Femur (tissue), 1 donor: ENCODE data around the gene LAMA5.

Experiments used
- DNase-seq: peaks from one replicate; pipeline ENCODE4 v3.0.0-alpha.2; 2017

The LAMA5 gene

GRCh38 chr20:62367136-62367632 is at the start of gene LAMA5:
Gene LAMA5, minus strand, starts transcription at chr20:62367312. Its CDS starts 67 bp downstream, at chr20:62367245.
- DNase-seq, result peak; percentile 65

GRCh38 chr20:62415354-62416111 is 48.4 kb upstream of the LAMA5 start:
- DNase-seq, result no peak

- DNase-seq, result no peak
Measured at GRCh38 chr20:62413896-62414481, 46.9 kb upstream of the LAMA5 start.

GRCh38 chr20:62413025-62413570 is 46.0 kb upstream of the LAMA5 start:
- DNase-seq, result no peak

- DNase-seq, result no peak
Measured at GRCh38 chr20:62412194-62413024, 45.3 kb upstream of the LAMA5 start.

GRCh38 chr20:62411479-62412193 is 44.5 kb upstream of the LAMA5 start:
- DNase-seq, result no peak

- DNase-seq, result no peak
Measured at GRCh38 chr20:62410746-62411478, 43.8 kb upstream of the LAMA5 start.

GRCh38 chr20:62409931-62410745 is 43.0 kb upstream of the LAMA5 start:
- DNase-seq, result no peak

- no peak for DNase-seq
Measured at GRCh38 chr20:62409086-62409853, 42.2 kb upstream of the LAMA5 start.

- no peak for DNase-seq
Measured at GRCh38 chr20:62408640-62409039, 41.5 kb upstream of the LAMA5 start.

GRCh38 chr20:62408055-62408454 is 40.9 kb upstream of the LAMA5 start:
- DNase-seq, result no peak

GRCh38 chr20:62407221-62407992 is 40.3 kb upstream of the LAMA5 start, which contains the start of gene CABLES2:
Gene CABLES2, minus strand, starts transcription at chr20:62407285. Its CDS starts 9 bp downstream, at chr20:62407276.
- DNase-seq, result peak; percentile 97

GRCh38 chr20:62406635-62407176 is 39.6 kb upstream of the LAMA5 start:
- DNase-seq, result no peak

- DNase-seq, result no peak
Measured at GRCh38 chr20:62405981-62406513, 38.9 kb upstream of the LAMA5 start.

GRCh38 chr20:62405108-62405980 is 38.2 kb upstream of the LAMA5 start:
- no peak for DNase-seq

- no peak for DNase-seq
Measured at GRCh38 chr20:62404761-62405107, 37.6 kb upstream of the LAMA5 start.

GRCh38 chr20:62404112-62404665 is 37.1 kb upstream of the LAMA5 start:
- no peak for DNase-seq
